Karpas-422 (cell line): ENCODE measurements around the gene TSPAN9. TPM values are rescaled to one million over a fixed set of nuclear protein-coding genes. Genes with fewer than 3 reads are reported as not detected.

ENCODE experiments used
- DNase-seq: peaks from one replicate; pipeline ENCODE4 v3.0.0-alpha.2; 2015
- H2AFZ ChIP-seq: fragments of 200-600 bp; sonication (generic); 2 replicates; pipeline ENCODE4 v1.6.1; 2014; ENCODE audit warnings: antibody characterized with exemption, low read length, mixed read lengths
- H3K27ac ChIP-seq: fragments of 200-600 bp; sonication (generic); 2 replicates; pipeline ENCODE4 v1.5.1; 2014; ENCODE audit warnings: mild to moderate bottlenecking, low read length, moderate library complexity
- H3K27me3 ChIP-seq: fragments of 200-600 bp; sonication (generic); 2 replicates; pipeline ENCODE4 v1.6.1; 2014; ENCODE audit warnings: low read length, mixed read lengths
- H3K36me3 ChIP-seq: fragments of 200-600 bp; sonication (generic); 2 replicates; pipeline ENCODE4 v1.6.1; 2014; ENCODE audit warnings: low read length, mixed read lengths; ENCODE audit not compliant: insufficient read depth
- H3K4me1 ChIP-seq: fragments of 200-600 bp; sonication (generic); 2 replicates; pipeline ENCODE4 v1.6.1; 2014; ENCODE audit warnings: mild to moderate bottlenecking, low read length, mixed read lengths
- H3K4me2 ChIP-seq: fragments of 200-600 bp; sonication (generic); 2 replicates; pipeline ENCODE4 v1.6.1; 2014; ENCODE audit warnings: low read length, low read depth, mild to moderate bottlenecking; ENCODE audit not compliant: poor library complexity, severe bottlenecking
- H3K4me3 ChIP-seq: fragments of 200-600 bp; sonication (generic); 2 replicates; pipeline ENCODE4 v1.5.1; 2014; ENCODE audit warnings: mild to moderate bottlenecking, antibody characterized with exemption, low read length, mixed read lengths
- H3K79me2 ChIP-seq: fragments of 200-600 bp; sonication (generic); 2 replicates; pipeline ENCODE4 v1.6.1; 2014; ENCODE audit warnings: mild to moderate bottlenecking, low read length, mixed read lengths
- H3K9ac ChIP-seq: fragments of 200-600 bp; sonication (generic); 2 replicates; pipeline ENCODE4 v1.6.0; 2014; ENCODE audit warnings: low read length
- H3K9me2 ChIP-seq: fragments of 200-600 bp; sonication (generic), shearing (Covaris generic); replicated peaks from 2 replicates; pipeline ENCODE4 v1.6.0; 2014; ENCODE audit warnings: mild to moderate bottlenecking, low read length, moderate library complexity; ENCODE audit not compliant: insufficient read depth
- H3K9me3 ChIP-seq: fragments of 300-700, 200-600 bp; sonication (generic); 2 replicates; pipeline ENCODE4 v1.6.1; 2014; ENCODE audit warnings: low read length, mixed read lengths
- H4K20me1 ChIP-seq: fragments of 200-600 bp; sonication (generic); 2 replicates; pipeline ENCODE4 v1.6.1; 2014; ENCODE audit warnings: mild to moderate bottlenecking, antibody characterized with exemption, low read length, low read depth; ENCODE audit not compliant: insufficient read depth
- total RNA-seq: library from RNA; depleted of rRNA; stranded (reverse); fragments of >200 nt; shearing (Covaris generic); gene quantifications from 2 replicates; pipeline ENCODE4 v1.2.3, GENCODE V29; 2014; ENCODE audit warnings: low replicate concordance

Gene TSPAN9
- total RNA-seq, 1 experiment from 2014 or later, result 2.0 TPM

DNA sequence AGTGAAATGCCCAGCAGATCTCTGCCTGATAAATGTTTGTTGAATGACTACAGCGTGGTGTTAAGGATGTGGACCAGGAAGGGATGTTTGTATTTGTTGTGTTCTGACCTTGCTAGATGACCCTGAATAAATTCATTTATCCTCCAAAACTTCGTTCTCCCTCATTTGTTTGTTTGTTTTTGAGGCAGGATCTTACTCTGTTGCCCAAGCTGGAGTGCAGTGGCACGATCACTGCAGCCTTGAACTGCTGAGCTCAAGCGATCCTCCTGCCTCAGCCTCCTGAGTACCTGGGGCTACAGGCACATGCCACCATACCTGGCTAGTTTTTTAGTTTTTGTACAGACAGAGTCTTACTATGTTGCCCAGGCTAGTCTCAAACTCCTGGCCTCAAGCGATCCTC lies 96.7 kb downstream of the TSPAN9 start:
- Histone ChIP-seq H3K27ac (no peak overlapping the region), H3K79me2 (no peaks in the 10 kb centered on the region)

DNA sequence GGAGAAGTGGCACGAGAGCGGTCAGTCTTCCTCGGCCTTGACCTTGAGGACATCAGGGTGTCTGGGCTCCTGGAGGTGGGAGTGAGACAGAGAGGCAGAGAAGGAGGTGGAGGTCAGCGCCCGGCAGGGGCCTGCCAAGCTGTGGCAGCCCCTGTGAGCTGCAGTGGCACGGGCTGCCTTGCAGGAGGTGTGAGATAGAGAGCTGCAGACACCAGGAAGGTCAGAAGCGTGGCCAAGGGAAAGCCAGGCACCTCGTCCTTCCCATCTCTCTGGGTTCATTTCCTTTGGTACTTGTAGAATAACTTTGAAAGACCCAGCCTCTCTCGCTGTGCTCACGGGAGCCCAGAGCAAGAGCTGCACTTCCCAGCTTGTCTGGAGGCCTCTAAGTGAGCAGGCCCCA lies 98.1 kb downstream of the TSPAN9 start:
- Histone ChIP-seq H4K20me1 (no peaks in the 10 kb centered on the region), H3K9ac (no peak overlapping the region), H3K9me2 (no peaks in the 10 kb centered on the region), H3K4me2 (no peak overlapping the region), H3K4me3 (no peak overlapping the region), H2AFZ (no peak overlapping the region), H3K27ac (no peak overlapping the region), H3K4me1 (peaks cover 6% of the 10 kb centered on the region), H3K27me3 (no peaks in the 10 kb centered on the region), H3K36me3 (no peaks in the 10 kb centered on the region), H3K9me3 (no peaks in the 10 kb centered on the region), H3K79me2 (no peaks in the 10 kb centered on the region)
- DNase-seq, result no peak

More for the DNA sequence above, 96.7 kb downstream of the TSPAN9 start:
- H3K4me1 ChIP-seq, result peaks cover 6% of the 10 kb centered on the region
- H3K9me2 ChIP-seq, result no peaks in the 10 kb centered on the region
- H4K20me1 ChIP-seq, result no peaks in the 10 kb centered on the region
- no peak overlapping the region for H3K4me3 ChIP-seq
- H3K36me3 ChIP-seq, result no peaks in the 10 kb centered on the region
- H3K4me2 ChIP-seq, result no peak overlapping the region
- H3K9me3 ChIP-seq, result no peaks in the 10 kb centered on the region
- DNase-seq, result no peak
- no peak overlapping the region for H2AFZ ChIP-seq
- H3K27me3 ChIP-seq, result no peaks in the 10 kb centered on the region
- no peak overlapping the region for H3K9ac ChIP-seq

DNA sequence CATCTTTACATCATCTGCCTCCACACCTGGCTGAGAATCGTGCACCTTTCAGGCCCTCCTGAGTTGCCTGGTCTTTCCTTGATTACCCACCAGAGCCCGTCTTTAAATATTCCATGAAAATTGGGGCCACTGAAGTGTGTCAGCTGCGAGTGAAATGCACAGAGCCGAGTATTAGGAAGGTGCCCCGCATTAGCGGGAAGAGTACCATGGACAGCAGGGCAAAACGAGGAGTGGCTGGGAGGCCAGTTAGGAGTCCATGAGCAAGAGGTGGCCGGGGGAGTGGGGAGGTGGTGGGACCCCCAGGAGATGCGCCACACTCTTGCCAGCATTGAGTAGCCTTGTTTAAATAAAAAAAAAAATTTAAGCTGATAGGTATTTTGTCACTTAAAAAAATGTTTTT lies 99.6 kb downstream of the TSPAN9 start:
- Histone ChIP-seq H3K36me3 (no peaks in the 10 kb centered on the region), H3K9me2 (no peaks in the 10 kb centered on the region), H3K27me3 (no peaks in the 10 kb centered on the region), H3K4me1 (peaks cover 6% of the 10 kb centered on the region), H3K9ac (no peak overlapping the region), H3K4me3 (no peak overlapping the region), H4K20me1 (no peaks in the 10 kb centered on the region), H3K4me2 (no peak overlapping the region), H3K27ac (no peak overlapping the region), H3K79me2 (no peaks in the 10 kb centered on the region), H2AFZ (no peak overlapping the region), H3K9me3 (no peaks in the 10 kb centered on the region)
- DNase-seq, result no peak

DNA sequence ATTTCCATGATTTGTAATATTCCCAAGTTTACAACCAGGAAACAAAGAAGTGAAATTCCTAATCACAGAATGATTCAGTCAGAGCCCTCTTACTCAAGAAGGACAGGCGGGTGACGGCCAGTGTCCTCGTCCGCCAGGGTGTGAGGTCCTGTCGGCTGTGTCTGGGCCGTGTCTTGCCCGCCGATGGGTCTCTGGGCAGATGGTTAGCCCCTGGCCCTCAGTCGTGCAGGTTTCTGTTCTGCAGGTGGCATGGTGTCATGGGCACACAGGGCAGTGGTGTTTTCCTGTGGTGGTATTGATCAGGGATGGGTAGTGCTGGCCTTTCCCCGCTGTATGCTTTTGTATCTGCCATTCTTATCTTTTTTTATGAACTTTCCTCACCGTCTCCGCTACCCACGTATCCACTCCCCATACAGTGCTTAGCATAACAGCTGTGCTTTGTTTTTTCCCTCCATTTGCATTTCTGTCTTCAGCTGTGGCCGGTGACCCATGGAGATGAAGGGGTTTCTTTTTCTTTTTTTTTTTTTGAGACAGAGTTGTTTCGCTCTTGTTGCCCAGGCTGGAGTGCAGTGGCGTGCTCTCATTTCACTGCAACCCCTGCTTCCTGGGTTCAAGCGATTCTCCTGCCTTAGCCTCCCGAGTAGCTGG lies 100.7 kb downstream of the TSPAN9 start:
- DNase-seq, result no peak
- H2AFZ ChIP-seq, result no peak overlapping the region
- H3K9me2 ChIP-seq, result no peaks in the 10 kb centered on the region
- peaks cover 6% of the 10 kb centered on the region for H3K4me1 ChIP-seq
- H3K4me2 ChIP-seq, result no peak overlapping the region
- no peaks in the 10 kb centered on the region for H3K27me3 ChIP-seq
- H3K36me3 ChIP-seq, result no peaks in the 10 kb centered on the region
- H3K27ac ChIP-seq, result no peak overlapping the region
- no peaks in the 10 kb centered on the region for H4K20me1 ChIP-seq
- no peak overlapping the region for H3K9ac ChIP-seq
- no peaks in the 10 kb centered on the region for H3K79me2 ChIP-seq
- no peak overlapping the region for H3K4me3 ChIP-seq
- H3K9me3 ChIP-seq, result no peaks in the 10 kb centered on the region

DNA sequence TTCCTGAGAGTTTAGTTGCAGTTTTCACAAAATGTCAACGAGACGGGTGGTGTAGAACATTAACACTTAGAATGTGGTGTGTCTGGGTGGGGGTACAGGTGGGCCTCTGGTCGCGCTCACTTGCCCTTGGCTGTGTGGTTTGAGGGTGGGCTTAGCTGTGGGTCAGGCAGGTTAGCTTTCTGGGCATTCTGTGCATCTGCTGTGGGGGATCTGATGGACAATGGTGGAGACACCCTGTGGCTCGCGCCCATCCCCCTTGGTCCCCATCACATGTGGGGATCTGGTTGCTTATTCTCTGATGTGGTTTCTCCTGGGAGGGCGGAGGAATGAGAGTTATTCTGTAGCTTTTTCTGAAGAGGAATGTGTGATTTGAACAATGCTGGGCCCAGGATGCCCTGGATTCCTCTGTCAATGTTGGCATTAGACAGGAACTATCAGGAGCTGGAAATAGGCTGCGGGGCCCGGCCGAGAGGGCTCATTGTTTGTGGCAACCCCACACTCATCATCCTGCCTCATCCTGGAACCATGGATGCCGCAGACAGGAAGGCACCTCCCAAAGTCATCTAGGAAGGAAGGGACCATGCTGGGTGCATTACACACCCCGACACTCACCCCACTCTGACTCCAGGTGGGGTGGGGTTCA lies 101.6 kb downstream of the TSPAN9 start:
- no peak overlapping the region for H3K27ac ChIP-seq
- no peak overlapping the region for H3K4me3 ChIP-seq
- no peaks in the 10 kb centered on the region for H3K36me3 ChIP-seq
- H3K4me2 ChIP-seq, result no peak overlapping the region
- no peaks in the 10 kb centered on the region for H3K9me3 ChIP-seq
- no peak overlapping the region for H3K9ac ChIP-seq
- H4K20me1 ChIP-seq, result no peaks in the 10 kb centered on the region
- H2AFZ ChIP-seq, result no peak overlapping the region
- peaks cover 6% of the 10 kb centered on the region for H3K4me1 ChIP-seq
- H3K27me3 ChIP-seq, result no peaks in the 10 kb centered on the region
- DNase-seq, result no peak
- no peaks in the 10 kb centered on the region for H3K79me2 ChIP-seq
- no peaks in the 10 kb centered on the region for H3K9me2 ChIP-seq

DNA sequence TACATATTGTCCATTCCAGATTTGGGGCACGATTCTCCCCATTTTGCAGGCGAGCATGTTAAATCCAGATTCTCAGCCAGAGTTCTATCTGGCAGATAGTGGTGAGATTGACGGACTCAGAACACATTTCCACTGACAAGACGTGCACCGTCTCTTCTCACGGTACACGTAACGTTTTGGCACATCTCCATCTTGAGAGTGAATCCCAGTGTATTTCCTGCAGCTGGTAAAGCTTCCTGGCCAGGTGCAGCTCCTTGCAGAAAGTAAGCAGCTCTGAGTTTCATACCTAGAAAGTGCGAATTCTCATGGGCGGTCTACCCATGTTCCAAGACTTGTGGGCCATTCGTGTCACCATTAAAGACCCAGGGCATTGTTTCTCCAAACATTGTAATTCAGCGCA lies 102.6 kb downstream of the TSPAN9 start:
- Histone ChIP-seq H3K27me3 (no peaks in the 10 kb centered on the region), H3K9ac (no peak overlapping the region), H2AFZ (no peak overlapping the region), H3K79me2 (no peaks in the 10 kb centered on the region), H3K4me2 (no peak overlapping the region), H3K4me1 (peaks cover 6% of the 10 kb centered on the region), H3K36me3 (no peaks in the 10 kb centered on the region), H3K9me2 (no peaks in the 10 kb centered on the region), H3K4me3 (no peak overlapping the region), H3K9me3 (no peaks in the 10 kb centered on the region), H4K20me1 (no peaks in the 10 kb centered on the region), H3K27ac (no peak overlapping the region)
- no peak for DNase-seq

DNA sequence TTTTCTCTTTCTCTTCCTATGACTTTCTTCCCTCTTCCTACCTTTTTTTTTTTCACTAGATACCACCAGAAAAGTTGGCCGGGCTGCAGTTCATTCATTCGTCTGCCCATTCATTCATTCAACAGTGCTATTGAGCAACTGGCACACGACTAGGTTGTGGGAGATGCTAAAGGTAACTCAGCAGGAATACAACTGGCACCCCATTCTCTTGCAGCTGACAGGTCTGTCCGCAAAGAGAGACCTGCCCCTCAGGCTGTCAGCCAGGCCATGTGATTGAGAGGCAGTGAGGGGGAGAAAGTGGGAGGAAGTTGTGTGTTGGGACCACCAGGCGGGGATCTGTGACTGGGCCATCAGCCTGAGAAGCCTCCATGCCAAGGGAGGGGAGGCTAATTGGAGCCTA lies 105.2 kb downstream of the TSPAN9 start:
- Histone ChIP-seq H3K4me2 (no peak overlapping the region), H3K4me3 (no peak overlapping the region), H3K27me3 (no peaks in the 10 kb centered on the region), H3K36me3 (no peaks in the 10 kb centered on the region), H4K20me1 (no peaks in the 10 kb centered on the region), H3K27ac (no peak overlapping the region), H3K79me2 (no peaks in the 10 kb centered on the region), H3K9me3 (no peaks in the 10 kb centered on the region), H3K9me2 (no peaks in the 10 kb centered on the region), H3K4me1 (peaks cover 6% of the 10 kb centered on the region), H3K9ac (no peak overlapping the region), H2AFZ (no peak overlapping the region)
- DNase-seq, result no peak

DNA sequence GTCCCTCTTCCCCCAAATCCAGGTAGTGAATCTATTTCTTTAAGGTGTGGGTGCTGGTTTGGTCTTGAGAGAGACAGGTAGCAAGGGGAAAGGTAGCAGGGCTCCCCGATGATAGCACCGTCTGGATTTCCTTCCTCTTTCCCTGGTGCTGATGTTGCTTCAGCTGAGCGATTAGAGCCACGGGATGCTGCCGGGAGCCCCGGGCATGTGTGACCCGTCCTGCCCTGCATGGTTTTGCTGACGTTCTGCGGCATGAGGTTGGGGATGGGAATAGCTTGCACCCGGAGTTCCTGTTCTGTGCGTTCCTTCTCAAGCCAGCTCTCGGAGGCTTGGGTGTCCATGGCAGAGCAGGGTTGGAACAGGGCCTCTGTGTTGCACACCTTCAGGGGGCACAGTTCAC lies 107.3 kb downstream of the TSPAN9 start:
- Histone ChIP-seq H3K36me3 (no peaks in the 10 kb centered on the region), H3K9ac (no peak overlapping the region), H3K4me1 (peaks cover 7% of the 10 kb centered on the region), H3K27me3 (no peaks in the 10 kb centered on the region), H3K79me2 (no peaks in the 10 kb centered on the region), H3K27ac (no peak overlapping the region), H3K4me2 (no peak overlapping the region), H2AFZ (no peak overlapping the region), H3K4me3 (no peak overlapping the region), H4K20me1 (no peaks in the 10 kb centered on the region), H3K9me2 (no peaks in the 10 kb centered on the region), H3K9me3 (no peaks in the 10 kb centered on the region)
- no peak for DNase-seq
